ENCODE results near the gene COBLL1.

DNA sequence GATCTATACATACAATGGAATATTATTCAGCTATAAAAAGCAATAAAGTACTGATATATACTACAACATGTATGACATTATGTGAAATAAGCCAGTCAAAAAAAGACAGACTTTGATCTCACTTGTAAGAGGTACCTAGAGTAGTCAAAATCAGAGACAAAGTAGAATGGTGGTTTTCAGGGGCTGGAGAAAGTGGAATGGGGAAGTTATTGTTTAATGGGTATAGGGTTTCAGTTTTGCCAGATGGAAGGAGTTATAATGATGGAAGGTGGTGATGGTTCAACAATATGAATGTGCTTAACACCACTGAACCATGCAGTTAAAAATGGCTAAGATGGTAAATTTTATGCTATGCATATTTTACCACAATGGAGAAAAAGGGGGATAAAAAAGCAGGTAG is 6.3 kb downstream of the COBLL1 start:
- TF ChIP-seq, protein P1, sequence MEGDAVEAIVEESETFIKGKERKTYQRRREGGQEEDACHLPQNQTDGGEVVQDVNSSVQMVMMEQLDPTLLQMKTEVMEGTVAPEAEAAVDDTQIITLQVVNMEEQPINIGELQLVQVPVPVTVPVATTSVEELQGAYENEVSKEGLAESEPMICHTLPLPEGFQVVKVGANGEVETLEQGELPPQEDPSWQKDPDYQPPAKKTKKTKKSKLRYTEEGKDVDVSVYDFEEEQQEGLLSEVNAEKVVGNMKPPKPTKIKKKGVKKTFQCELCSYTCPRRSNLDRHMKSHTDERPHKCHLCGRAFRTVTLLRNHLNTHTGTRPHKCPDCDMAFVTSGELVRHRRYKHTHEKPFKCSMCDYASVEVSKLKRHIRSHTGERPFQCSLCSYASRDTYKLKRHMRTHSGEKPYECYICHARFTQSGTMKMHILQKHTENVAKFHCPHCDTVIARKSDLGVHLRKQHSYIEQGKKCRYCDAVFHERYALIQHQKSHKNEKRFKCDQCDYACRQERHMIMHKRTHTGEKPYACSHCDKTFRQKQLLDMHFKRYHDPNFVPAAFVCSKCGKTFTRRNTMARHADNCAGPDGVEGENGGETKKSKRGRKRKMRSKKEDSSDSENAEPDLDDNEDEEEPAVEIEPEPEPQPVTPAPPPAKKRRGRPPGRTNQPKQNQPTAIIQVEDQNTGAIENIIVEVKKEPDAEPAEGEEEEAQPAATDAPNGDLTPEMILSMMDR (IDR thresholded peaks at IDR 0.05; ENCODE audit: low read depth, low read length) = no peak
- no peak for TF ChIP-seq EZH2phosphoT487 (IDR thresholded peaks at IDR 0.05; ENCODE audit: low read depth)
